Mesendoderm (in vitro differentiated cells): Measurements from ENCODE around the gene ERC1.

Experiments used
- DNase-seq: peaks from one replicate; pipeline ENCODE4 v3.0.0; 2013
- H2AK5ac ChIP-seq: 2 replicates; pipeline ENCODE4 v1.6.1; 2013; ENCODE audit warnings: low read length, inconsistent platforms
- H2BK120ac ChIP-seq: 2 replicates; pipeline ENCODE4 v1.6.1; 2013; ENCODE audit warnings: low read depth, mild to moderate bottlenecking, low read length, moderate library complexity, mixed read lengths
- H2BK15ac ChIP-seq: replicated peaks from 2 replicates; pipeline ENCODE4 v1.6.1; 2013; ENCODE audit warnings: low read depth, mild to moderate bottlenecking, moderate library complexity
- H2BK5ac ChIP-seq: 2 replicates; pipeline ENCODE4 v1.6.1; 2013; ENCODE audit warnings: low read length, inconsistent platforms
- H3K18ac ChIP-seq: 2 replicates; pipeline ENCODE4 v1.6.1; 2013; ENCODE audit warnings: mild to moderate bottlenecking, low read length, mixed read lengths
- H3K23ac ChIP-seq: one replicate; pipeline ENCODE4 v1.6.1; 2013; ENCODE audit warnings: low read length
- H3K27ac ChIP-seq: 2 replicates; pipeline ENCODE4 v1.5.1; 2013; ENCODE audit warnings: low read depth, mild to moderate bottlenecking, inconsistent platforms, low read length, moderate library complexity
- H3K27me3 ChIP-seq: 2 replicates; pipeline ENCODE4 v1.6.1; 2013; ENCODE audit warnings: low read length, control low read depth, mild to moderate bottlenecking, inconsistent platforms; ENCODE audit not compliant: insufficient read depth, poor library complexity
- H3K36me3 ChIP-seq: 2 replicates; pipeline ENCODE4 v1.6.1; 2013; ENCODE audit warnings: low read length, inconsistent platforms; ENCODE audit not compliant: control insufficient read depth, insufficient read depth
- H3K4ac ChIP-seq: one replicate; pipeline ENCODE4 v1.6.1; 2013; ENCODE audit warnings: low read depth, mild to moderate bottlenecking, low read length, moderate library complexity
- H3K4me1 ChIP-seq: 2 replicates; pipeline ENCODE4 v1.6.1; 2013; ENCODE audit warnings: low read depth, low read length, inconsistent platforms; ENCODE audit not compliant: control insufficient read depth
- H3K4me2 ChIP-seq: 2 replicates; pipeline ENCODE4 v1.6.1; 2013; ENCODE audit warnings: low read length
- H3K4me3 ChIP-seq: 2 replicates; pipeline ENCODE4 v1.5.1; 2013; ENCODE audit warnings: mild to moderate bottlenecking, low read length
- H3K56ac ChIP-seq: one replicate; pipeline ENCODE4 v1.6.1; 2013; ENCODE audit warnings: low read length
- H3K79me1 ChIP-seq: 2 replicates; pipeline ENCODE4 v1.6.1; 2013; ENCODE audit warnings: low read length, inconsistent platforms
- H3K79me2 ChIP-seq: 2 replicates; pipeline ENCODE4 v1.6.1; 2013; ENCODE audit warnings: mild to moderate bottlenecking, low read length; ENCODE audit not compliant: control insufficient read depth, insufficient read depth
- H3K9ac ChIP-seq: 2 replicates; pipeline ENCODE4 v1.6.1; 2013; ENCODE audit warnings: low read length, inconsistent platforms
- H4K5ac ChIP-seq: one replicate; pipeline ENCODE4 v1.6.1; 2013; ENCODE audit warnings: low read length
- H4K8ac ChIP-seq: one replicate; pipeline ENCODE4 v1.6.1; 2013; ENCODE audit warnings: low read depth, mild to moderate bottlenecking, control low read depth, low read length, moderate library complexity
- WGBS: extraction: QIAGEN DNeasy Blood & Tissue Kit; methylation state at CpG from one replicate; pipeline ENCODE4 v1.1.7; 2013; ENCODE audit warnings: low lambda C conversion rate, missing lambda C conversion rate; ENCODE audit not compliant: insufficient coverage; ENCODE audit errors: extremely low coverage; 5-methylcytosine and 5-hydroxymethylcytosine counted together

Gene ERC1

DNA sequence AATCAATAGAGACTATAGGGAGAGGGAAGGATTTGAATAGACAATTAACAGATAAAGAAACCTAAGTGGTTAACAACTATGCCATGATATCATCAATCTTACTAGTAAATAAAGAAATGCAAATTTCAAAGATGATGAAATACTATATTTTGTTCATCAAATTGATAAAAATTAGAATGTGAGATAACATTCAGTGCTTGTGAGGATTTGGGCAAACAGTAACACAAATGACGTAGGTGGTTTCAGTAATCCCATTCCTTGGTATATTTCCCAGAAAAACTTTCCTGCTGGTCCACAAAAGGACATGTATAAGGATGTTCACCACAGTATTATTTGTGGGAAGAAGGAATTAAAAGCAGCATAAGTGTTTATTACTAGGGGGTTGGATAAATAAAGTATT is 136.0 kb downstream of the ERC1 start:
- Histone ChIP-seq H3K4me3 (no peak overlapping the region), H2BK15ac (no peak overlapping the region), H3K9ac (no peak overlapping the region), H2AK5ac (no peak overlapping the region), H3K4ac (no peak overlapping the region), H2BK120ac (no peak overlapping the region), H3K79me1 (no peaks in the 10 kb centered on the region), H3K79me2 (no peaks in the 10 kb centered on the region), H2BK5ac (no peak overlapping the region), H3K27ac (no peak overlapping the region), H4K8ac (no peak overlapping the region), H3K23ac (no peak overlapping the region), H3K56ac (no peak overlapping the region), H4K5ac (no peak overlapping the region), H3K4me1 (no peaks in the 10 kb centered on the region), H3K27me3 (no peaks in the 10 kb centered on the region), H3K18ac (no peak overlapping the region), H3K36me3 (no peaks in the 10 kb centered on the region), H3K4me2 (no peak overlapping the region)
- DNase-seq, result no peak
- WGBS, result no CpG with 5 or more reads among the region's 1 CpG

GRCh38 chr12:1130164-1130563 is 139.1 kb downstream of the ERC1 start:
- Histone ChIP-seq H2AK5ac (no peak overlapping the region), H3K56ac (no peak overlapping the region), H3K18ac (no peak overlapping the region), H3K23ac (no peak overlapping the region), H3K4me2 (no peak overlapping the region), H3K4me1 (no peaks in the 10 kb centered on the region), H4K5ac (no peak overlapping the region), H3K79me2 (no peaks in the 10 kb centered on the region), H3K36me3 (no peaks in the 10 kb centered on the region), H3K4ac (no peak overlapping the region), H3K4me3 (no peak overlapping the region), H3K9ac (no peak overlapping the region), H2BK120ac (no peak overlapping the region), H3K27me3 (no peaks in the 10 kb centered on the region), H4K8ac (no peak overlapping the region), H2BK5ac (no peak overlapping the region), H3K27ac (no peak overlapping the region), H3K79me1 (no peaks in the 10 kb centered on the region), H2BK15ac (no peak overlapping the region)
- DNase-seq, result peak; percentile 26
- WGBS, result no CpG with 5 or more reads among the region's 3 CpGs

- WGBS, result no CpG with 5 or more reads among the region's 4 CpGs
- Histone ChIP-seq H3K4me3 (no peak overlapping the region), H3K9ac (no peak overlapping the region), H3K4ac (no peak overlapping the region), H3K27ac (no peak overlapping the region), H3K4me1 (no peaks in the 10 kb centered on the region), H3K27me3 (no peaks in the 10 kb centered on the region), H3K23ac (no peak overlapping the region), H3K36me3 (no peaks in the 10 kb centered on the region), H4K8ac (no peak overlapping the region), H3K4me2 (no peak overlapping the region), H3K18ac (no peak overlapping the region), H4K5ac (no peak overlapping the region), H2BK15ac (no peak overlapping the region), H3K79me1 (no peaks in the 10 kb centered on the region), H2BK120ac (no peak overlapping the region), H3K79me2 (no peaks in the 10 kb centered on the region), H2BK5ac (no peak overlapping the region), H3K56ac (no peak overlapping the region), H2AK5ac (no peak overlapping the region)
- no peak for DNase-seq
These were observed 139.5 kb downstream of the ERC1 start for GRCh38 chr12:1130571-1130970.

- H4K8ac ChIP-seq, result no peak overlapping the region
- no peak overlapping the region for H2BK15ac ChIP-seq
- no peak overlapping the region for H3K18ac ChIP-seq
- H3K9ac ChIP-seq, result no peak overlapping the region
- H3K4ac ChIP-seq, result no peak overlapping the region
- H3K36me3 ChIP-seq, result no peaks in the 10 kb centered on the region
- H3K27ac ChIP-seq, result no peak overlapping the region
- no peaks in the 10 kb centered on the region for H3K4me1 ChIP-seq
- WGBS, result no CpG with 5 or more reads among the region's 2 CpGs
- no peaks in the 10 kb centered on the region for H3K79me1 ChIP-seq
- H3K4me2 ChIP-seq, result no peak overlapping the region
- no peak overlapping the region for H3K23ac ChIP-seq
- H3K79me2 ChIP-seq, result no peaks in the 10 kb centered on the region
- H3K27me3 ChIP-seq, result no peaks in the 10 kb centered on the region
- H2BK120ac ChIP-seq, result no peak overlapping the region
- no peak overlapping the region for H2AK5ac ChIP-seq
- no peak overlapping the region for H3K56ac ChIP-seq
- H3K4me3 ChIP-seq, result no peak overlapping the region
- no peak for DNase-seq
- H2BK5ac ChIP-seq, result no peak overlapping the region
- H4K5ac ChIP-seq, result no peak overlapping the region
These were observed 140.8 kb downstream of the ERC1 start for GRCh38 chr12:1131811-1132224.

- H3K27me3 ChIP-seq, result no peaks in the 10 kb centered on the region
- no CpG with 5 or more reads among the region's 6 CpGs for whole genome bisulfite sequencing
- H3K9ac ChIP-seq, result no peak overlapping the region
- H3K79me1 ChIP-seq, result no peaks in the 10 kb centered on the region
- no peaks in the 10 kb centered on the region for H3K79me2 ChIP-seq
- no peak overlapping the region for H3K4me2 ChIP-seq
- no peak overlapping the region for H3K18ac ChIP-seq
- no peak overlapping the region for H2BK120ac ChIP-seq
- H3K27ac ChIP-seq, result no peak overlapping the region
- no peak overlapping the region for H2BK15ac ChIP-seq
- no peaks in the 10 kb centered on the region for H3K4me1 ChIP-seq
- H2AK5ac ChIP-seq, result no peak overlapping the region
- H3K4ac ChIP-seq, result no peak overlapping the region
- H3K36me3 ChIP-seq, result no peaks in the 10 kb centered on the region
- H3K23ac ChIP-seq, result no peak overlapping the region
- H4K8ac ChIP-seq, result no peak overlapping the region
- H3K4me3 ChIP-seq, result no peak overlapping the region
- no peak overlapping the region for H2BK5ac ChIP-seq
- no peak for DNase-seq
- H4K5ac ChIP-seq, result no peak overlapping the region
- no peak overlapping the region for H3K56ac ChIP-seq
These were observed 141.3 kb downstream of the ERC1 start for GRCh38 chr12:1132311-1132710.

GRCh38 chr12:1138691-1139090 is 147.7 kb downstream of the ERC1 start:
- no peak overlapping the region for H2BK15ac ChIP-seq
- no peak overlapping the region for H2BK120ac ChIP-seq
- no peak overlapping the region for H2AK5ac ChIP-seq
- no peak overlapping the region for H4K5ac ChIP-seq
- H3K9ac ChIP-seq, result no peak overlapping the region
- no peak overlapping the region for H2BK5ac ChIP-seq
- no peak overlapping the region for H3K18ac ChIP-seq
- H3K4me2 ChIP-seq, result no peak overlapping the region
- no peaks in the 10 kb centered on the region for H3K79me1 ChIP-seq
- no peak overlapping the region for H3K56ac ChIP-seq
- no peak overlapping the region for H3K4me3 ChIP-seq
- H3K79me2 ChIP-seq, result no peaks in the 10 kb centered on the region
- DNase-seq, result peak; percentile 81
- no peaks in the 10 kb centered on the region for H3K36me3 ChIP-seq
- H3K23ac ChIP-seq, result no peak overlapping the region
- H3K27ac ChIP-seq, result no peak overlapping the region
- H3K4ac ChIP-seq, result no peak overlapping the region
- no peak overlapping the region for H4K8ac ChIP-seq
- no peaks in the 10 kb centered on the region for H3K27me3 ChIP-seq
- peaks cover 3% of the 10 kb centered on the region for H3K4me1 ChIP-seq
- no CpG with 5 or more reads among the region's 4 CpGs for WGBS
